Measurements from ENCODE around the gene CNMD.

- TF ChIP-seq REST (IDR thresholded peaks at IDR 0.05; ENCODE audit: insufficient read depth in 1 of 2, low read depth in 2 of 2, low read length in 2 of 2) (no peak), SIN3A (IDR thresholded peaks at IDR 0.05; ENCODE audit: borderline replicate concordance, insufficient read depth, low read length) (no peak), POLR2AphosphoS5 (IDR thresholded peaks at IDR 0.05; ENCODE audit: low read depth, low read length) (no peak)
Observed at GRCh38 chr13:52785739-52786138, 46.1 kb upstream of the CNMD start.
